Left colon (tissue), 2 donors: Measurements from ENCODE around the gene LASP1NB. TPM values are rescaled to one million over a fixed set of nuclear protein-coding genes. Genes with fewer than 3 reads are reported as not detected.
"Not testable (repeated sequence)": the region's sequence is repeated elsewhere in the genome, so short reads cannot be mapped to it uniquely, and the experiment has no call there.

Source experiments
- ATAC-seq: fragments of 200-7000 bp; cut with Tn5 transposase; one replicate; pipeline ENCODE4 v1.9.1; 2020; ENCODE audit warnings: mild to moderate bottlenecking, moderate library complexity
- DNase-seq, 2 donors: peaks; one replicate each; pipeline ENCODE4 v3.0.0-alpha.2; 2020
- intact Hi-C, 2 donors: fragments of 100-400 bp; cut with DNase I in 1 of 2; cut with micrococcal nuclease in 1 of 2; formaldehyde crosslinking; loops; one replicate each; pipeline versions ENCODE4 v1.11.2 to v1.14.0; 2022; cut with DNase I, micrococcal nuclease
- microRNA-seq, 2 donors: library from miRNA; unstranded; fragments of <30 nt; microRNA quantifications; one replicate each; pipeline versions ENCODE4 v1.1.0 to v1.2.0, GENCODE V29; 2020
- total RNA-seq, 2 donors: library from RNA; stranded (reverse); fragmentation: NEBNext Ultra II Directional; extraction: Animal tissue kit (Norgen Biotek cat#: 25700); gene quantifications; one replicate each; pipeline ENCODE4 v1.2.1, GENCODE V29; 2021
- donor health status: DM: no; HTN: no; CAD: no.
- donor health status: DM: yes; HTN: yes; CAD: no.

LASP1NB gene

DNA sequence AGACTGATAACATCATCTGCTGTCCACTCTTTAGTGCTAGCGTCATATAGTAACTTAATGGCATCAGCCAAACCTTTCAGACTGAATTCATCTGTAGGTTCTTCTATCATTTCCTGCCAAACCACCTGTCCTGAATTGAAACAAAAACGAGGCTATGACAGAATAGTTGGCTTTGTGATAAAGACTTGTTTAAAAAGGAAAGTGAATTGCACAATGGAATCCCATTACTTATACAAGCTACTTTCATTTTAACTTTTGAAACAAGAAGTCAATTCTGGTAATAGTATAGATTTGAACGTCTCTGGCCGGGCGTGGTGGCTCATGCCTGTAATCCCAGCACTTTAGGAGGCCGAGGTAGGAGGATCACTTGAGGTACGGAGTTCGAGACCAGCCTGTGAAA lies 18.2 kb downstream of the LASP1NB start:
- ATAC-seq, result no peak
- no peak for DNase-seq
- intact Hi-C loops, result no loop called here

DNA sequence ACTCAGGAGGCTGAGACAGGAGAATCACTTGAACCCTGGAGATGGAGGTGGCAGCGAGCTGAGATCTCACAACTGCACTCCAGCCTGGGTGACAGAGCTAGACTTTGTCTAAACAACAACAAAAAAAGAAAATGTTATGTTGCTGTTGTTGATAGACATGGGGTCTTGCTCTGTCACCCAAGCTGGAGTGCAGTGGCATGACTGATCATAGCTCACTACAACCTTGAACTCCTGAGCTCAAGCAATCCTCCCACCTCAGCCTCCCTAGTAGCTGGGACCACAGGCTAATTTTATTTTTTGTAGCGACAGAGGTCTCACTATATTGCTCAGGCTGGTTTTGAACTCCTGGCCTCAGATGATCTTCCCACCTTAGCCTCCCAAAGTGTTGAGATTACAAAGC lies 21.8 kb downstream of the LASP1NB start:
- no peak for DNase-seq
- intact Hi-C loops, result no loop called here
- ATAC-seq, result no peak

DNA sequence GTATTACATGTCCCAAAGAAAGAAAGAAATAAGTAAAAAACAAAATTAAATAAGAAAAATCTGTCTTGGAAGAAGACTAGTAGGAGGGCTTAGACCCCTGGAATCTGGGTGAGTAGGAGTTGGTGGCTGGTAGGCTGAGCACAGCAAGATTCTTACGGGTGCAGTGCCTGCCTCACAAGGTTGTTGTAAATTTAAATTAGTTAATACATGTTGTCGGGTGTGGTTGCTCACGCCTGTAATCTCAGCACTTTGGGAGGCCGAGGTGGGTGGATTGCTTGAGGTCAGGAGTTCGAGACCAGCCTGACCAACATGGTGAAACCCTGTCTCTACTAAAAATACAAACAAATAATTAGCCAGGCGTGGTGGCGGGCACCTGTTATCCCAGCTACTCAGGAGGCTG lies 28.4 kb downstream of the LASP1NB start:
- DNase-seq, intact Hi-C loops, ATAC-seq: not testable (repeated sequence)

DNA sequence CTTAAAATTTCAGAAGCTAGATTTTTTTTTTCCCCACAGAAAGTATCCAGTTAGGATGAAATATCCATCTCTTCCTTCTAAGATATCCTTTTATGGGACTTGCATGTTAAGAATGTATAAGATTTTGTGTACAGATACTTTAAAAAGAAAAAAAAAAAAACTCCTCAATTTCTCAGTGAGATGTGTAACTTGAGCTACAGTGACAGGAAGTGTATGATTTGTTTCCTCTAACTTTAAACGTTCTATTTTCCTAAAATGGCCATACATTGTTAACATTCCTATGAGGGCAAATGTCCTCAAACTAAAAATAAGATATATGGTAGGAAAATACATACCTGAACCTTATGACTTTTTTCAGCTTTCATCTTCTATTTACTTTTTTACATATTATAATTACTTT lies 32.9 kb downstream of the LASP1NB start:
- no peak for ATAC-seq
- intact Hi-C loops, result no loop called here
- no peak for DNase-seq

DNA sequence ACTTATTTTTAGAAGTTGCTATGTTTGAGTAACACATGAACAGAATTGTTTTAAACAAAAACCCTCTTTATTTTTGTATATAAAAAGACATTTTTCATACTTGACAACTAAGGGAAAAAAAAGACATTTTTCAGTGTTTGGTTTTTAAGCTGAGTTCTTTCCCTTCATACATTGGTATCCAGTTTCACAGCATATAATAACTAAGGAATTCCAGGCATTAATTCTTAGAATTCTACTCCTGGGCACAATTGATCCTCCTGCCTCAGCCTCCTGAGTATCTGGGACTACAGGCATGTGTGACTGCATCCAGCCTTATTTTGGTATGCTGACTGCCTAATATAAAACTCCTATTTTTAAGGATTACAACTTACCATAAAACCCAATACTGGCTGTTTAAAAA lies 33.3 kb downstream of the LASP1NB start:
- ATAC-seq (no peak), DNase-seq (no peak)
- intact Hi-C loops, result no loop called here

DNA sequence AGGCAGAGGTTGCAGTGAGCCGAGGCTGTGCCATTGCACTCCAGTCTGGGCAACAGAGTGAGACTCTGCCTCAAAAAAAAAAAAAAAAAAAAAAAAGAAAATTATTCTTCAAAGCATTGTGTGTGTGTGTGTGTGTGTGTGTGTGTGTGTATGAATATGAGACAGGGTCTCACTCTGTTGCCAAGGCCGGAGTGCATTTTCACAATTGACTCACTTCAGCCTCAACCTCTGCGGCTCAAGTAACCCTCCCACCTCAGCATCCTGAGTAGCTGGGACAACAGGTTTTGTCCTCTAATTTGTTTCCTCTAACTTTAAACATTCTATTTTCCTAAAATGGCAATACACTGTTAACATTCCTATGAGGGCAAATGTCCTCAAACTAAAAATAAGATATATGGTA lies 34.1 kb downstream of the LASP1NB start:
- intact Hi-C loops, result no loop called here
- ATAC-seq (no peak), DNase-seq (no peak)

DNA sequence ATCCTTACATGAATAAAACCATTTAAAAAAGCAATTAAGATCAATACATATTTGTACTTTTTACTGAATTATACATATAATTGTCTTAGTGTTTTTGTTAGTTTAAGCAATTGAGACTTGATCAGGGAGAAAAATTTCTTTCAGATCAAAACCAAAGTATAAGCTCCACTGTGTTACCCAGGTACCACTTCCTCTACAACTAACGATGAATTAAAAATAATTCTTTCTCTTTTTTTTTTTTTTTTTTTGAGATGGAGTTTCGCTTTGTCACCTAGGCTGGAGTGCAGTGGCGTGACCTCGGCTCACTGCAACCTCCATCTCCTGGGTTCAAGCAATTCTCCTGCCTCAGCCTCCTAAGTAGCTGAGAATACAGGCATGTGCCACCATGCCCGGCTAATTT lies 35.0 kb downstream of the LASP1NB start:
- ATAC-seq (no peak), DNase-seq (no peak)
- intact Hi-C loops, result no loop called here

DNA sequence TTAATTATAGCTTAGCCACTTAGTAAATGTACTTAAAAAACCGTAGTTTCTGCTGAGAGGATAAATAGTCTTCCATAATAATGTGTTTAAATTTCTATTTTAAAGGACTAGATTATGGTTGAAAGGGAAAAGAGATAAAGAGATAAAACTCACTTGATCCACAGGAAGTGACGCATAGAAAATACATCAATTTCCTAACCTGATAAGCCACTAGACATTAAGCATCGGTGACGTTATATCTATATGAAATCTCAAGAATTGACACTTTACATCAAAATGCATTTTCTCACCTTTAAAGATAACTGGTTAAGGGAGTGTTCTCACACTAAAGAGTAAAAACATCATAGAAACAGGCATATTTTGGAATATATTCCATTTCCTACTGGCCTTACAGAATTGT lies 36.0 kb downstream of the LASP1NB start:
- ATAC-seq (no peak), DNase-seq (no peak)
- intact Hi-C loops, result no loop called here

DNA sequence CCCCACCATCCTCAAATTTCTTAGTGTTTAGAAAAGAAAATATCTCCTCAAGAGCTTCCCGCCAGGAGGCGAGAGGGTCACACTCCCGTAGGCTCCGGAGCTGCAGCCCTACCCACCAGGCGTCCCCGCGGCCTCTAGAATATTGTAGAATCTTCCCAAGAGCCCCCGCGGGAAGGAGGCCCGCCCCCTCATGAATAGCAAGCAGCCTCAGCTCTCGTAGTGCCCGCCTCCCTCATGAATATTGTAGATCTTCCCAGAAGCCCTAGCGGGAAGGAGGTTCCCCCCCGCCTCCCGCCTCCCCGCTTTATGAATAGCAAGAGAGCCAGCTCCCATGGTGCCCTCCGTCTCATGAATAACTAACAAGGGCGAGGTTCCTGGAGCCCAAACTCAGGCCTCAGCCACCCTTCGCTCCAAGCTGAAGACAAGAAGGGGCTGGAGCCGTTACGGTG lies 41.9 kb downstream of the LASP1NB start, which contains the start of gene FBXO47:
TSS of gene FBXO47 (minus strand) at position 114 of the 449 bp plus-strand sequence. CDS start 4,378 bp downstream, outside the sequence.
- intact Hi-C loops, result no loop called here
- ATAC-seq (peak; percentile 99), DNase-seq (peak; percentile 90 to 94)

DNA sequence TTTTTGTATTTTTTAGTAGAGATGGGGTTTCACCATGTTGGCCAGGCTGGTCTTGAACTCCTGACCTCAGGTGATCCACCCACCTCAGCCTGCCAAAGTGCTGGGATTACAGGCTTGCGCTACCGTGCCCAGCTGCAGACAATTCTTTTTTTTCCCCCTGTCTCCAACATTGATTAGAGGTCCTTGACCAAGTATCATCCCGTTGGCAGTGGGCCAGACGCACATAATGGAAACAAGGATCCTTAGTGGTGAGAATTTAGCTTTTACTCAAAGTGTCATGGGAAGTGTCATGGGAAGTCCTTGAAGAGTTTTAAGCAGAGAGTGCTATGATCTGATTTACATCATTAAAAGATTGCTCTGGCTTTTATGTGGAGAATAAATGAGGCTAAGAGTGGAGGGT lies 43.9 kb downstream of the LASP1NB start:
- intact Hi-C loops, result no loop called here
- no peak for ATAC-seq
- no peak for DNase-seq

DNA sequence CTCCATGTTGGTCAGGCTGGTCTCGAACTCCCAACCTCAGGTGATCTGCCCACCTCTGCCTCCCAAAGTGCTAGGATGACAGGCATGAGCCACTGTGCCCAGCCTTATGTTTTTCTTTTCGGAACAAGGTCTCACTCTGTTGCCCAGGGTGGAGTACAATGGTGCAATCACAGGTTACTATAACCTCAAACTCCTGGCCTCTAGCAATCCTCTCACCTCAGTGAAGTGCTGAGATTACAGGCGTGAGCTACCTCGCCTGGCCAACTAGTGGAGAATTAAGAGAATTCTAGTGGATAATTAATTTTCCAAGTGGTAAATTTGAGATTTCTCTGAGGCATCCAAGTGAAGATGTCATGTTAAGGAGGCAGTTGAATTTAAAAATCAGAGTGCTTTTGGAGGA lies 44.7 kb downstream of the LASP1NB start:
- intact Hi-C loops, result no loop called here
- no peak for ATAC-seq
- no peak for DNase-seq

DNA sequence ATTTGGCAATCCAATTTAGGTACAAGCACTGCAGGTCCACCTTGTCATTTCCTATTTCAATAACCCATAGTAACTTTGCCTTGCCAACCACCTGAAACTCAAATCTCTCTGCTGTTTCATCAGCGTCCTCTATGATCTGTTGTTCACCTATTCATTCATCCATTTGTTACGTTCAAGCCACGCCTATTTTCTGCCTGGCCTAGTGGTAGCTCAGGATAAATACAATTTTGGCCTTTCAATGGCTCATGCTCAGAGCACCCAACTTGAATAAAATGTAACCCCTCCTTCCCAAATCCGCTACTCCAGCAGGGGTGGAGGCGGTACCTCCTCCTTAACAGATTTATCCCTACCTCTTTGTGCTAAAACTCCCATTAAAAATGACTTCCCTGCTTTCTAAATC lies 45.4 kb downstream of the LASP1NB start:
- no peak for ATAC-seq
- DNase-seq, result no peak
- intact Hi-C loops, result no loop called here

DNA sequence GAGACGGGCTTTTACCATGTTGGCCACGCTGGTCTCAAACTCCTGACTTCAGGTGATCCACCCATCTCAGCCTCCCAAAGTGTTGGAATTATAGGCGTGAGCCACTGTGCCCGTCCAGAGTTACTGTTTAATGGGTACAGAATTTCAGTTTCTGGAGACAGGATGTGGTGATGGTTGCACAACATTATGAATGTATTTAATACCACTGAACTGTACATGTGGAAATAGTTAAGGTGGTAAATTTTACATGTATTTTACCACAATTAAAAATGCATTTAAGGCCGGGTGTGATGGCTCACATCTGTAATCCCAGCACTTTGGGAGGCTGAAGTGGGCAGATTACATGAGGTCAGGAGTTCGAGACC lies 50.8 kb downstream of the LASP1NB start:
- ATAC-seq, DNase-seq, intact Hi-C loops: not testable (repeated sequence)

DNA sequence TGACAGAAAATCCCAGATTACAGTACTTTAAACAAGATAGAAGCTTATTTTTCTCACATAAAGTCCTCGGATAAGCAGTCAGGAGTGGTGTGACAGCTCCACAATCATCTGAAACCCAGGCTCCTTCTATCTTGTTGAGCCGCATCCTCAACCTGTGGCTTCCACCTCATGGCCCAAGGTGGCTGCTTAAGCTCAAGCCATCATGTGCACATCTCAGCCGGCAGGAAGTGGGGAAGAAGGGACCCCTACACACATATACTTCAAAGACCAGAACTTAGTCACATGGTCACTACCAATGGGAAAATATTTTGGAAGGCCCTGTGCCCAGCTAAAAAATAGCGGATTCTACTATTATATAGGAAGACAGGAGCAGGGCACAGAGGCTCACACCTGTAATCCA lies 52.8 kb downstream of the LASP1NB start:
- DNase-seq (no peak), ATAC-seq (no peak)
- intact Hi-C loops, result no loop called here

Small RNAs within 50 kb of the gene (microRNA-seq; reads per million reads assigned to microRNA genes)
- gene MIR6779, result 0 reads per million in 2 donors

Other genes with a start within 250 kb of the LASP1NB start
- gene MLLT6, start 220.3 kb upstream of the LASP1NB start, total RNA-seq, result 10 to 100 TPM; 82.5 to 87.9 TPM
- gene CISD3, start 195.3 kb upstream of the LASP1NB start, total RNA-seq, result 10 to 100 TPM; 91.6 to 99.8 TPM
- 10 to 100 TPM; 41.1 to 53.7 TPM for gene PCGF2, start 177.3 kb upstream of the LASP1NB start, total RNA-seq
- gene PSMB3, start 172.9 kb upstream of the LASP1NB start, total RNA-seq, result 100 to 1,000 TPM; 131 to 154 TPM
- 10 to 100 TPM; 14.1 to 18.5 TPM for gene PIP4K2B, start 126.1 kb upstream of the LASP1NB start, total RNA-seq
- gene CWC25, start 100.3 kb upstream of the LASP1NB start, total RNA-seq, result 10 to 100 TPM; 19.0 to 21.0 TPM
- gene RPL23, start 71.9 kb upstream of the LASP1NB start, total RNA-seq, result 100 to 1,000 TPM; 836 to 861 TPM
- gene LASP1, start 55.6 kb upstream of the LASP1NB start, total RNA-seq, result 100 to 1,000 TPM; 245 to 318 TPM
- gene FBXO47, start 41.8 kb downstream of the LASP1NB start, total RNA-seq, result not detected
- gene PLXDC1, start 226.0 kb downstream of the LASP1NB start, total RNA-seq, result 1 to 10 TPM; 2.3 to 5.0 TPM
- under 1 TPM in 1 of 2 donors, not detected in 1; 0.56 TPM for gene ARL5C, start 240.5 kb downstream of the LASP1NB start, total RNA-seq